Measurements from ENCODE around the gene GPR4. TPM values are rescaled to one million over a fixed set of nuclear protein-coding genes. Genes with fewer than 3 reads are reported as not detected.

GPR4 gene
- total RNA-seq, 1 experiment from 2014 or later, result 0.48 TPM

GRCh38 chr19:45636275-45636674 is 34.3 kb upstream of the GPR4 start (continued):
- TF ChIP-seq CDX4 (CRISPR knock-in tag; IDR thresholded peaks at IDR 0.05; ENCODE audit: borderline replicate concordance) (no peak), FOXJ3 (CRISPR knock-in tag; IDR thresholded peaks at IDR 0.05; ENCODE audit: borderline replicate concordance) (no peak), NR3C1 (CRISPR knock-in tag; conservative IDR thresholded peaks at IDR 0.05; ENCODE audit: low read depth) (no peak)

- H3K27me3 Mint-ChIP-seq (ENCODE audit: low read depth), result no peaks in the 10 kb centered on the region
- ATAC-seq (peak; percentile 88), DNase-seq (ENCODE audit: low spot score) (peak; percentile 96)
- peaks cover under 1% of the 10 kb centered on the region for H3K36me3 Mint-ChIP-seq
- no peaks in the 10 kb centered on the region for H3K9me3 Mint-ChIP-seq
- peak overlapping the region; percentile 99 for H3K27ac Mint-ChIP-seq
- peaks cover 19% of the 10 kb centered on the region for H3K4me1 Mint-ChIP-seq
- CTCF ChIA-PET, result interaction anchor here (0.7 to 6.2 kb wide), 7 partner anchors 10 to 137 kb away, joined by 3 to 47 read pairs (median 4); partner anchors contain the start of genes QPCTL and SIX5
- POLR2A ChIA-PET, result interaction anchor here (0.7 to 1.1 kb wide), 2 partner anchors 17 to 44 kb away, joined by 3 to 4 read pairs; no protein-coding TSS in a partner anchor
- H3K4me3 Mint-ChIP-seq, result peak overlapping the region; percentile 57
- TF ChIP-seq E2F5 (CRISPR knock-in tag; IDR thresholded peaks at IDR 0.05) (no peak), ZMAT4 (CRISPR knock-in tag; IDR thresholded peaks at IDR 0.05) (no peak), ZNF121 (CRISPR knock-in tag; IDR thresholded peaks at IDR 0.05) (peak; percentile 30; the same call in 1 of the 2 replicates), ATF6 (CRISPR knock-in tag; IDR thresholded peaks at IDR 0.05) (no peak), E2F4 (CRISPR knock-in tag; IDR thresholded peaks at IDR 0.05; ENCODE audit: borderline replicate concordance, low read depth) (no peak), MLX (CRISPR knock-in tag; IDR thresholded peaks at IDR 0.05) (no peak), USF2 (CRISPR knock-in tag; IDR thresholded peaks at IDR 0.05) (no peak), CREM (CRISPR knock-in tag; IDR thresholded peaks at IDR 0.05) (0 out of 2 replicates have a peak, but pooled peaks have one; percentile 59), NFATC4 (CRISPR knock-in tag; IDR thresholded peaks at IDR 0.05) (no peak), MAX (CRISPR knock-in tag; IDR thresholded peaks at IDR 0.05) (peak; percentile 40; the same call in 1 of the 2 replicates), ATF2 (CRISPR knock-in tag; IDR thresholded peaks at IDR 0.05; ENCODE audit: borderline replicate concordance, low read depth) (no peak), FOXK1 (CRISPR knock-in tag; IDR thresholded peaks at IDR 0.05) (no peak), ERG (CRISPR knock-in tag; IDR thresholded peaks at IDR 0.05) (no peak), FOXJ3 (CRISPR knock-in tag; IDR thresholded peaks at IDR 0.05; ENCODE audit: borderline replicate concordance) (no peak), ZNF532 (CRISPR knock-in tag; IDR thresholded peaks at IDR 0.05; ENCODE audit: borderline replicate concordance) (no peak), JUN (CRISPR knock-in tag; IDR thresholded peaks at IDR 0.05) (no peak), GTF2I (CRISPR knock-in tag; conservative IDR thresholded peaks at IDR 0.05) (no peak)
Observed at GRCh38 chr19:45632468-45633196, 30.6 kb upstream of the GPR4 start.
